ENCODE data around the gene NQO2.

The NQO2 gene

DNA sequence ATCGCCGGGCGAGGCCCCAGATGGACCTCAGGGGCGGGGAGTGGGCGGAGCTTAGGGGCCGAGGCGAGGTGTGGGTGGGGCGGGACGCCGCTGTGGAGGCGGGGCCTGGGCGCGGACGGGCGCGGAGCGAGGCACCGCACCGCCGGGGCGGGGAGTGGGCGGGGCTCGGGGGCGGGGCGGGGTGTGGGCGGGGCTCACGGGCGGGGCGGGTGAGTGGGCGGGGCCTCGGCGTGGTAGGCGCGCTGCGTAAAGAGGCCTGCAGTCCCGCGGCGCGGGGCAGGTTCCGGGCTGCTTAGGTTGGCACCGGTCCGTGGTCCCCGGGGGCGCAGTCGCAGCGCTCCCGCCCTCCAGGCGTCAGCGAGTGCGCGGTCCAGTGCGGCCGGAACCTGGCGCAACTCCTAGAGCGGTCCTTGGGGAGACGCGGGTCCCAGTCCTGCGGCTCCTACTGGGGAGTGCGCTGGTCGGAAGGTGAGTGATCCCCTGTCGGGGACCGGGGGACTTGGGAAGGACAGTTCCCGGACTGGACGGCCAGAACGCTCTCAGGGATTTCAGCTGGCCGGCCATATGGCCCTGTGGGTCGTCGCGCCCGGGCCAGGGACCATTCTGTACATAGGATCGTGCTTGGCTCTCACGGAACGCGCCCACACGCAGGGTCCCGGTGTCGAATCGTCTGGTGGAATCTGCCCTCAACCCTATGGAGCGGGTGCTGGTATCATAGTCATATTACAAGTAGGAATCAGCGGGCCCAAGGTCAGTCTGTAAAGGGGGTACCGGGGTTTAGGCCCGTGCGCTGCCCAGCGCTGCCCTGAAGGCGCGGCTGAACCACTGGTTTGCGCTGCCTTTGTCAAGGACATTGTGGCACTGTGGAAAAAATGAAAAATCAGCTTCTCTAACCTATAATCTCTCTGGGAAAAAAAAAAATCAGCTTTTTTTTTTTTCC is at the start of gene NQO2 (continued):
- TF ChIP-seq ELK4 (IDR thresholded peaks at IDR 0.05; ENCODE audit: borderline replicate concordance, low read depth, low read length) (no peak), ZNF837 (tag by site-specific recombination; IDR thresholded peaks at IDR 0.05) (no peak), SCRT1 (tag by site-specific recombination; IDR thresholded peaks at IDR 0.05; ENCODE audit: borderline replicate concordance) (no peak), ZNF433 (tag by site-specific recombination; IDR thresholded peaks at IDR 0.05; ENCODE audit: low read depth) (no peak), ZNF658 (tag by site-specific recombination; IDR thresholded peaks at IDR 0.05) (no peak), OSR2 (tag by site-specific recombination; IDR thresholded peaks at IDR 0.05) (no peak), ZNF416 (tag by site-specific recombination; IDR thresholded peaks at IDR 0.05) (no peak), ZBTB17 (tag by site-specific recombination; IDR thresholded peaks at IDR 0.05) (no peak; the same call in 1 of the 2 replicates), HOXC10 (CRISPR knock-in tag; IDR thresholded peaks at IDR 0.05) (peak; percentile 25; the same call in 1 of the 2 replicates), ZNF138 (tag by site-specific recombination; IDR thresholded peaks at IDR 0.05; ENCODE audit: borderline replicate concordance) (no peak), ZNF350 (tag by site-specific recombination; IDR thresholded peaks at IDR 0.05) (no peak), ZNF830 (tag by site-specific recombination; IDR thresholded peaks at IDR 0.05; ENCODE audit: low read depth) (no peak), ZNF16 (tag by site-specific recombination; IDR thresholded peaks at IDR 0.05; ENCODE audit: low read depth) (no peak), MZF1 (tag by site-specific recombination; IDR thresholded peaks at IDR 0.05; ENCODE audit: borderline replicate concordance) (no peak), ZNF785 (tag by site-specific recombination; IDR thresholded peaks at IDR 0.05) (no peak), ZXDB (tag by site-specific recombination; IDR thresholded peaks at IDR 0.05) (no peak), KLF10 (tag by site-specific recombination; IDR thresholded peaks at IDR 0.05) (peak; percentile 80), ZNF596 (tag by site-specific recombination; IDR thresholded peaks at IDR 0.05) (no peak), ZNF585B (tag by site-specific recombination; IDR thresholded peaks at IDR 0.05) (no peak), ZNF248 (tag by site-specific recombination; IDR thresholded peaks at IDR 0.05) (no peak), ZBTB1 (tag by site-specific recombination; IDR thresholded peaks at IDR 0.05) (no peak), ZNF221 (tag by site-specific recombination; IDR thresholded peaks at IDR 0.05; ENCODE audit: borderline replicate concordance) (no peak), ZNF473 (tag by site-specific recombination; IDR thresholded peaks at IDR 0.05) (no peak), ZNF155 (tag by site-specific recombination; IDR thresholded peaks at IDR 0.05) (no peak)
- TF ChIP-seq, protein P1, sequence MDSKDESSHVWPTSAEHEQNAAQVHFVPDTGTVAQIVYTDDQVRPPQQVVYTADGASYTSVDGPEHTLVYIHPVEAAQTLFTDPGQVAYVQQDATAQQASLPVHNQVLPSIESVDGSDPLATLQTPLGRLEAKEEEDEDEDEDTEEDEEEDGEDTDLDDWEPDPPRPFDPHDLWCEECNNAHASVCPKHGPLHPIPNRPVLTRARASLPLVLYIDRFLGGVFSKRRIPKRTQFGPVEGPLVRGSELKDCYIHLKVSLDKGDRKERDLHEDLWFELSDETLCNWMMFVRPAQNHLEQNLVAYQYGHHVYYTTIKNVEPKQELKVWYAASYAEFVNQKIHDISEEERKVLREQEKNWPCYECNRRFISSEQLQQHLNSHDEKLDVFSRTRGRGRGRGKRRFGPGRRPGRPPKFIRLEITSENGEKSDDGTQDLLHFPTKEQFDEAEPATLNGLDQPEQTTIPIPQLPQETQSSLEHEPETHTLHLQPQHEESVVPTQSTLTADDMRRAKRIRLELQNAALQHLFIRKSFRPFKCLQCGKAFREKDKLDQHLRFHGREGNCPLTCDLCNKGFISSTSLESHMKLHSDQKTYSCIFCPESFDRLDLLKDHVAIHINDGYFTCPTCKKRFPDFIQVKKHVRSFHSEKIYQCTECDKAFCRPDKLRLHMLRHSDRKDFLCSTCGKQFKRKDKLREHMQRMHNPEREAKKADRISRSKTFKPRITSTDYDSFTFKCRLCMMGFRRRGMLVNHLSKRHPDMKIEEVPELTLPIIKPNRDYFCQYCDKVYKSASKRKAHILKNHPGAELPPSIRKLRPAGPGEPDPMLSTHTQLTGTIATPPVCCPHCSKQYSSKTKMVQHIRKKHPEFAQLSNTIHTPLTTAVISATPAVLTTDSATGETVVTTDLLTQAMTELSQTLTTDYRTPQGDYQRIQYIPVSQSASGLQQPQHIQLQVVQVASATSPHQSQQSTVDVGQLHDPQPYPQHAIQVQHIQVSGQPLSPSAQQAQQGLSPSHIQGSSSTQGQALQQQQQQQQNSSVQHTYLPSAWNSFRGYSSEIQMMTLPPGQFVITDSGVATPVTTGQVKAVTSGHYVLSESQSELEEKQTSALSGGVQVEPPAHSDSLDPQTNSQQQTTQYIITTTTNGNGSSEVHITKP (tag by site-specific recombination; IDR thresholded peaks at IDR 0.05) = no peak
- TF ChIP-seq, protein P2, sequence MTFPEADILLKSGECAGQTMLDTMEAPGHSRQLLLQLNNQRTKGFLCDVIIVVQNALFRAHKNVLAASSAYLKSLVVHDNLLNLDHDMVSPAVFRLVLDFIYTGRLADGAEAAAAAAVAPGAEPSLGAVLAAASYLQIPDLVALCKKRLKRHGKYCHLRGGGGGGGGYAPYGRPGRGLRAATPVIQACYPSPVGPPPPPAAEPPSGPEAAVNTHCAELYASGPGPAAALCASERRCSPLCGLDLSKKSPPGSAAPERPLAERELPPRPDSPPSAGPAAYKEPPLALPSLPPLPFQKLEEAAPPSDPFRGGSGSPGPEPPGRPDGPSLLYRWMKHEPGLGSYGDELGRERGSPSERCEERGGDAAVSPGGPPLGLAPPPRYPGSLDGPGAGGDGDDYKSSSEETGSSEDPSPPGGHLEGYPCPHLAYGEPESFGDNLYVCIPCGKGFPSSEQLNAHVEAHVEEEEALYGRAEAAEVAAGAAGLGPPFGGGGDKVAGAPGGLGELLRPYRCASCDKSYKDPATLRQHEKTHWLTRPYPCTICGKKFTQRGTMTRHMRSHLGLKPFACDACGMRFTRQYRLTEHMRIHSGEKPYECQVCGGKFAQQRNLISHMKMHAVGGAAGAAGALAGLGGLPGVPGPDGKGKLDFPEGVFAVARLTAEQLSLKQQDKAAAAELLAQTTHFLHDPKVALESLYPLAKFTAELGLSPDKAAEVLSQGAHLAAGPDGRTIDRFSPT (tag by site-specific recombination; IDR thresholded peaks at IDR 0.05) = no peak
- TF ChIP-seq, protein P3, sequence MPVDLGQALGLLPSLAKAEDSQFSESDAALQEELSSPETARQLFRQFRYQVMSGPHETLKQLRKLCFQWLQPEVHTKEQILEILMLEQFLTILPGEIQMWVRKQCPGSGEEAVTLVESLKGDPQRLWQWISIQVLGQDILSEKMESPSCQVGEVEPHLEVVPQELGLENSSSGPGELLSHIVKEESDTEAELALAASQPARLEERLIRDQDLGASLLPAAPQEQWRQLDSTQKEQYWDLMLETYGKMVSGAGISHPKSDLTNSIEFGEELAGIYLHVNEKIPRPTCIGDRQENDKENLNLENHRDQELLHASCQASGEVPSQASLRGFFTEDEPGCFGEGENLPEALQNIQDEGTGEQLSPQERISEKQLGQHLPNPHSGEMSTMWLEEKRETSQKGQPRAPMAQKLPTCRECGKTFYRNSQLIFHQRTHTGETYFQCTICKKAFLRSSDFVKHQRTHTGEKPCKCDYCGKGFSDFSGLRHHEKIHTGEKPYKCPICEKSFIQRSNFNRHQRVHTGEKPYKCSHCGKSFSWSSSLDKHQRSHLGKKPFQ (tag by site-specific recombination; IDR thresholded peaks at IDR 0.05) = no peak
- TF ChIP-seq, protein P4, sequence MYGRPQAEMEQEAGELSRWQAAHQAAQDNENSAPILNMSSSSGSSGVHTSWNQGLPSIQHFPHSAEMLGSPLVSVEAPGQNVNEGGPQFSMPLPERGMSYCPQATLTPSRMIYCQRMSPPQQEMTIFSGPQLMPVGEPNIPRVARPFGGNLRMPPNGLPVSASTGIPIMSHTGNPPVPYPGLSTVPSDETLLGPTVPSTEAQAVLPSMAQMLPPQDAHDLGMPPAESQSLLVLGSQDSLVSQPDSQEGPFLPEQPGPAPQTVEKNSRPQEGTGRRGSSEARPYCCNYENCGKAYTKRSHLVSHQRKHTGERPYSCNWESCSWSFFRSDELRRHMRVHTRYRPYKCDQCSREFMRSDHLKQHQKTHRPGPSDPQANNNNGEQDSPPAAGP (tag by site-specific recombination; IDR thresholded peaks at IDR 0.05) = peak; percentile 66
- TF ChIP-seq, protein P5, sequence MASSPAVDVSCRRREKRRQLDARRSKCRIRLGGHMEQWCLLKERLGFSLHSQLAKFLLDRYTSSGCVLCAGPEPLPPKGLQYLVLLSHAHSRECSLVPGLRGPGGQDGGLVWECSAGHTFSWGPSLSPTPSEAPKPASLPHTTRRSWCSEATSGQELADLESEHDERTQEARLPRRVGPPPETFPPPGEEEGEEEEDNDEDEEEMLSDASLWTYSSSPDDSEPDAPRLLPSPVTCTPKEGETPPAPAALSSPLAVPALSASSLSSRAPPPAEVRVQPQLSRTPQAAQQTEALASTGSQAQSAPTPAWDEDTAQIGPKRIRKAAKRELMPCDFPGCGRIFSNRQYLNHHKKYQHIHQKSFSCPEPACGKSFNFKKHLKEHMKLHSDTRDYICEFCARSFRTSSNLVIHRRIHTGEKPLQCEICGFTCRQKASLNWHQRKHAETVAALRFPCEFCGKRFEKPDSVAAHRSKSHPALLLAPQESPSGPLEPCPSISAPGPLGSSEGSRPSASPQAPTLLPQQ (tag by site-specific recombination; IDR thresholded peaks at IDR 0.05) = 0 out of 2 replicates have a peak, but pooled peaks have one; percentile 17
